ENCODE results near the gene SLC9A3. TPM values are rescaled to one million over a fixed set of nuclear protein-coding genes. Genes with fewer than 3 reads are reported as not detected.
A peak's percentile ranks its signal among the peaks of the same experiment; 100 is the strongest.

The SLC9A3 gene
- total RNA-seq, 1 experiment from 2014 or later = 0.85 TPM

DNA sequence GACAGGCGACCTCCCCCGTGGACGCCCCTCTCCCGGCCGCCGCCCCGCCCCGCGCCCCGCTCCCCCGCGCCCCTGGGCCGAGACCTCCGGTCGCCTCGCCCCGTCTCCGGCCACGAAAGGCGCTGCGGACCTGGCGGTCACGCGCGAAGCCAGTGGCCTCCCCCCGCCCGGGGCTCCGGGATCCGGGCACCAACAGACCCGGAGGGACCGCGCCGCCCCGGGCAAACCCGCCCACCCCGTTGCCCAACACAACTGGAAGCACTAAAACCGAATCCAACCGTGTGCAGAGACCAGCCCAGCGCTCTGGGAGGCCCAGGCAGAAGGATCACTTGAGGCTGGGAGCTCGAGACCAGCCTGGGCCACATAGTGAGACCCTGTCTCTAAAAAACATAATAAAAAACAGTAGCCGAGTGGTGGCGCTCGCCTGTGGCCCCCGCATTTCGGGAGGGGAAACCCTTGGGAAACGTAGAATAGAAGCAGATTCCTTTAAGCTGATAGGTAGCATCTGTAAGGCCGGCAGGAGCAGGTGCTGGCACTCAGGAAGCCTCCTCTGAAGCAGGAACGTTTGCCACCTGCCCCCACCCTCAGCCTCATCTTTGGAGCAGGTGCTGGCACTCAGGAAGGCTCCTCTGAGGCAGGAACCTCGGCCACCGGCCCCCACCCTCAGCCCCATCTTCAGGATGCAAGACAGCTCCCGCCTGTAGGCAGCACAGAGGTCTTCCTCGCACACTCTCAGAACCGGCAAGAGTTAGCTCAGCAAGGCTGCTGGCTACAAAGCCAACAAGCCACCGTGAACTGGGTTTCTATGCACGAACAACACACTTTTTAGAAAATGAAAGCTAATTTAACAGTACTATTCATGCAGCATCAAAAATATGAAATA, 4.6 kb upstream of the SLC9A3 start:
- Histone ChIP-seq H2BK15ac (ENCODE audit: low read depth, low read length) (no peak overlapping the region), H2AK5ac (ENCODE audit: insufficient read length, low read length) (no peak overlapping the region), H3T11ph (ENCODE audit: low read length) (no peak overlapping the region), H3K23me2 (ENCODE audit: insufficient read length, low read depth, low read length, poor library complexity, severe bottlenecking) (peaks cover 4% of the 10 kb centered on the region), H3K9me3 (ENCODE audit: control insufficient read depth, low read depth, low read length) (no peaks in the 10 kb centered on the region), H2BK20ac (ENCODE audit: low read depth, low read length, poor library complexity, severe bottlenecking) (no peak overlapping the region), H2BK5ac (ENCODE audit: insufficient read length, low read length) (no peak overlapping the region), H2AFZ (ENCODE audit: low read length) (no peak overlapping the region), H3K27ac (ENCODE audit: insufficient read length, low read depth, low read length) (no peak overlapping the region), H3K79me1 (ENCODE audit: insufficient read depth, low read depth, low read length, poor library complexity, severe bottlenecking) (no peaks in the 10 kb centered on the region), H3K9ac (ENCODE audit: extremely low read depth, insufficient read length, low read length) (no peak overlapping the region), H4K20me1 (ENCODE audit: control insufficient read depth, insufficient read depth, insufficient read length) (peaks cover 3% of the 10 kb centered on the region), H3K79me2 (ENCODE audit: insufficient read depth, low read length) (no peaks in the 10 kb centered on the region), H3K56ac (ENCODE audit: insufficient read length, low read depth, low read length) (no peak overlapping the region), H3K18ac (ENCODE audit: insufficient read length, low read depth, low read length) (no peak overlapping the region), H3K27me3 (ENCODE audit: insufficient read depth, low read length) (peaks cover 42% of the 10 kb centered on the region), H3K4ac (ENCODE audit: low read depth, low read length) (no peak overlapping the region), H2BK12ac (ENCODE audit: insufficient read length, low read depth, low read length) (no peak overlapping the region), H3K4me2 (ENCODE audit: insufficient read depth, insufficient read length, low read length) (no peak overlapping the region), H3K14ac (ENCODE audit: insufficient read depth, low read length) (no peak overlapping the region), H2BK120ac (ENCODE audit: low read depth, low read length, poor library complexity, severe bottlenecking) (no peak overlapping the region), H4K8ac (replicated peaks; ENCODE audit: insufficient read length, low read depth, low read length) (no peak overlapping the region), H3K23ac (ENCODE audit: insufficient read length, low read depth, low read length) (no peak overlapping the region), H3K4me1 (ENCODE audit: insufficient read depth, low read length) (no peaks in the 10 kb centered on the region), H4K91ac (ENCODE audit: insufficient read length, low read depth, low read length) (no peak overlapping the region), H4K5ac (ENCODE audit: insufficient read length, low read depth, low read length) (no peak overlapping the region)
- WGBS (ENCODE audit: extremely low coverage, insufficient read length, low lambda C conversion rate) = no CpG with 5 or more reads among the region's 55 CpGs
- no peak for DNase-seq
- Mint-ChIP-seq H3K4me3 (peak overlapping the region; percentile 7 to 73), H3K9me3 (peaks cover 0 to 4% of the 10 kb centered on the region in 2 experiments; a peak in 2 of 5 replicates), H3K27ac (no peak overlapping the region), H3K27me3 (ENCODE audit: low read depth) (peaks cover 80% of the 10 kb centered on the region), H3K4me1 (peaks cover 16 to 26% of the 10 kb centered on the region in 2 experiments), H3K36me3 (ENCODE audit: insufficient read depth in 1 of 3, low read depth in 3 of 3) (no peaks in the 10 kb centered on the region; a peak in 1 of 7 replicates)
- TF ChIP-seq, protein P1, sequence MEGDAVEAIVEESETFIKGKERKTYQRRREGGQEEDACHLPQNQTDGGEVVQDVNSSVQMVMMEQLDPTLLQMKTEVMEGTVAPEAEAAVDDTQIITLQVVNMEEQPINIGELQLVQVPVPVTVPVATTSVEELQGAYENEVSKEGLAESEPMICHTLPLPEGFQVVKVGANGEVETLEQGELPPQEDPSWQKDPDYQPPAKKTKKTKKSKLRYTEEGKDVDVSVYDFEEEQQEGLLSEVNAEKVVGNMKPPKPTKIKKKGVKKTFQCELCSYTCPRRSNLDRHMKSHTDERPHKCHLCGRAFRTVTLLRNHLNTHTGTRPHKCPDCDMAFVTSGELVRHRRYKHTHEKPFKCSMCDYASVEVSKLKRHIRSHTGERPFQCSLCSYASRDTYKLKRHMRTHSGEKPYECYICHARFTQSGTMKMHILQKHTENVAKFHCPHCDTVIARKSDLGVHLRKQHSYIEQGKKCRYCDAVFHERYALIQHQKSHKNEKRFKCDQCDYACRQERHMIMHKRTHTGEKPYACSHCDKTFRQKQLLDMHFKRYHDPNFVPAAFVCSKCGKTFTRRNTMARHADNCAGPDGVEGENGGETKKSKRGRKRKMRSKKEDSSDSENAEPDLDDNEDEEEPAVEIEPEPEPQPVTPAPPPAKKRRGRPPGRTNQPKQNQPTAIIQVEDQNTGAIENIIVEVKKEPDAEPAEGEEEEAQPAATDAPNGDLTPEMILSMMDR (conservative IDR thresholded peaks at IDR 0.05) = peak; percentile 27; the same call in 1 of the 3 replicates

All from H9 (cell line).